Endothelial cell of umbilical vein (primary cell): Measurements from ENCODE around the gene CHIT1. TPM values are rescaled to one million over a fixed set of nuclear protein-coding genes. Genes with fewer than 3 reads are reported as not detected.

ENCODE experiments used
- BruUV-seq: library from RNA; stranded (reverse); fragments of 400-500 nt; replicated peaks from 2 replicates; lab custom pipeline; 2021; lab: Mats Ljungman, UMichigan
- CTCF ChIA-PET: fragments of 300-600, 350-600 bp; sonication (Branson Sonifier 250); formaldehyde crosslinking; loops from one replicate; lab custom pipeline; 2021; ENCODE audit warnings: antibody characterized with exemption, inconsistent platforms; lab: Charles Lee
- POLR2A ChIA-PET: fragments of 300-600, 350-600 bp; sonication (Branson Sonifier 250); formaldehyde crosslinking; loops from one replicate; lab custom pipeline; 2021; ENCODE audit warnings: antibody characterized with exemption, inconsistent platforms; lab: Charles Lee
- DNase-seq: peaks from one replicate; pipeline ENCODE4 v3.0.0-alpha.2; 2011; ENCODE audit warnings: low read depth, low spot score
- FAIRE-seq: peaks from 2 replicates; lab custom pipeline; 2011; peaks lifted over from hg19 to GRCh38; lab: Jason Lieb, UNC
- H2AFZ ChIP-seq: 2 replicates; pipeline ENCODE4 v1.6.0; 2012; ENCODE audit warnings: low read depth, low read length, control low read depth, inconsistent platforms
- H3K27ac ChIP-seq: 2 replicates; pipeline ENCODE4 v1.5.1; 2011; ENCODE audit warnings: low read depth, mild to moderate bottlenecking, control low read depth, low read length, moderate library complexity; ENCODE audit not compliant: insufficient read depth
- H3K27me3 ChIP-seq, 2 experiments: 2 replicates each; pipeline versions ENCODE4 v1.6.0 to v1.6.1; 2011; ENCODE audit warnings: low read length in 2 of 2, mixed read lengths in 1 of 2; ENCODE audit not compliant: control insufficient read depth in 2 of 2, insufficient read depth in 2 of 2
- H3K36me3 ChIP-seq, 2 experiments: 2 replicates in 1 of 2; 3 replicates in 1 of 2; pipeline ENCODE4 v1.5.1; 2011; ENCODE audit warnings: low read length in 2 of 2, mild to moderate bottlenecking in 1 of 2, moderate library complexity in 1 of 2; ENCODE audit not compliant: control insufficient read depth in 2 of 2, insufficient read depth in 2 of 2; ENCODE audit errors: extremely low read depth in 1 of 2
- H3K4me1 ChIP-seq: 3 replicates; pipeline ENCODE4 v1.5.1; 2011; ENCODE audit warnings: mild to moderate bottlenecking, low read length; ENCODE audit not compliant: control insufficient read depth, insufficient read depth; ENCODE audit errors: extremely low read depth
- H3K4me2 ChIP-seq: 2 replicates; pipeline ENCODE4 v1.6.1; 2011; ENCODE audit warnings: low read length, control low read depth, mixed read lengths; ENCODE audit not compliant: insufficient read depth
- H3K4me3 ChIP-seq, 3 experiments: fragments of 200-600 bp in 1 of 3; sonication (generic), shearing (Covaris generic) in 1 of 3; replicated peaks in 1 of 3; 2 replicates each; pipeline ENCODE4 v1.5.1; 2011 to 2016; ENCODE audit warnings: control low read depth in 3 of 3, low read length in 3 of 3, mild to moderate bottlenecking in 2 of 3, inconsistent platforms in 1 of 3, low read depth in 1 of 3, moderate library complexity in 1 of 3; ENCODE audit not compliant: insufficient read depth in 1 of 3
- H3K79me2 ChIP-seq: 2 replicates; pipeline ENCODE4 v1.6.0; 2012; ENCODE audit warnings: low read length, inconsistent platforms; ENCODE audit not compliant: control insufficient read depth, insufficient read depth
- H3K9ac ChIP-seq: replicated peaks from 2 replicates; pipeline ENCODE3; 2011; ENCODE audit warnings: low read length, control low read depth; ENCODE audit not compliant: insufficient read depth; ENCODE audit errors: extremely low read depth
- H3K9me1 ChIP-seq: replicated peaks from 3 replicates; pipeline ENCODE4 v1.6.0; 2011; ENCODE audit warnings: mild to moderate bottlenecking, low read length; ENCODE audit not compliant: control insufficient read depth, insufficient read depth; ENCODE audit errors: extremely low read depth
- H3K9me3 ChIP-seq: replicated peaks from 2 replicates; pipeline ENCODE4 v1.5.1; 2012; ENCODE audit warnings: low read length, inconsistent platforms; ENCODE audit not compliant: control insufficient read depth, insufficient read depth
- H4K20me1 ChIP-seq: replicated peaks from 2 replicates; pipeline ENCODE3; 2011; ENCODE audit warnings: mild to moderate bottlenecking, low read length; ENCODE audit not compliant: control insufficient read depth, insufficient read depth; ENCODE audit errors: extremely low read depth
- CTCF ChIP-seq, 2 donors: IDR thresholded peaks; 1 replicate in 1 of 2; 2 replicates in 1 of 2; pipeline ENCODE4 v1.5.1; 2011; ENCODE audit warnings: low read length in 2 of 2, mild to moderate bottlenecking in 2 of 2, moderate library complexity in 2 of 2, control low read depth in 1 of 2, inconsistent platforms in 1 of 2, low read depth in 1 of 2; ENCODE audit not compliant: insufficient read depth in 1 of 2; ENCODE audit errors: extremely low read depth in 1 of 2
- EZH2 ChIP-seq: IDR thresholded peaks from 2 replicates; pipeline ENCODE4 v1.6.1; 2012; ENCODE audit warnings: borderline replicate concordance, low read depth, mild to moderate bottlenecking, moderate library complexity, low read length, inconsistent platforms; ENCODE audit not compliant: severe bottlenecking
- FOS ChIP-seq: IDR thresholded peaks from 2 replicates; pipeline ENCODE4 v1.6.1; 2011; ENCODE audit warnings: mild to moderate bottlenecking, low read length, moderate library complexity, borderline replicate concordance; ENCODE audit not compliant: insufficient read depth
- GATA2 ChIP-seq: IDR thresholded peaks from 2 replicates; pipeline ENCODE4 v1.7.0; 2011; ENCODE audit warnings: low read depth, mild to moderate bottlenecking, moderate library complexity, mixed read lengths, low read length; ENCODE audit not compliant: insufficient read length, insufficient read depth
- JUN ChIP-seq: IDR thresholded peaks from 2 replicates; pipeline ENCODE4 v1.6.1; 2011; ENCODE audit warnings: borderline replicate concordance, low read depth; ENCODE audit not compliant: insufficient read length, insufficient read depth
- MYC ChIP-seq: IDR thresholded peaks from one replicate; pipeline ENCODE4 v1.6.1; 2011; ENCODE audit warnings: mild to moderate bottlenecking, low read depth, low read length
- POLR2A ChIP-seq: IDR thresholded peaks from 2 replicates; pipeline ENCODE4 v1.6.1; 2012; ENCODE audit warnings: low read depth, mild to moderate bottlenecking, control low read depth, low read length
- POLR2AphosphoS5 ChIP-seq: IDR thresholded peaks from 2 replicates; pipeline ENCODE4 v1.6.1; 2012; ENCODE audit warnings: low read depth, mild to moderate bottlenecking, control low read depth, low read length, moderate library complexity; ENCODE audit not compliant: insufficient read depth
- dilution Hi-C: fragments of 300-500 bp; cut with MboI; formaldehyde crosslinking; loops from one replicate; pipeline ENCODE4 v1.15.0; 2019; ENCODE audit warnings: low sequenced_read_pairs; ENCODE audit not compliant: extremely low pct_ligation_motif_present
- intact Hi-C: fragments of 100-400 bp; cut with micrococcal nuclease; formaldehyde crosslinking; loops from one replicate; pipeline ENCODE4 v1.10.0; 2022
- polyA plus RNA-seq, 4 experiments: library from polyadenylated mRNA; depleted of rRNA in 3 of 4; stranded (reverse) in 3 of 4; unstranded in 1 of 4; fragments of >200 nt; gene quantifications; 2 replicates each; pipeline versions ENCODE4 v1.2.1 to v1.2.3, GENCODE V29; 2011 to 2012; ENCODE audit warnings: missing spikeins in 1 of 4
- total RNA-seq: library from RNA; stranded (reverse); gene quantifications from 2 replicates; pipeline ENCODE4 v1.2.3, GENCODE V29; 2021
- TF ChIP-seq, protein P1 (sequence below): IDR thresholded peaks from 2 replicates; pipeline ENCODE4 v1.6.1; 2011; ENCODE audit not compliant: insufficient read depth, insufficient read length

CHIT1 gene
- total and polyA plus RNA-seq, 2 donors (not counting 3 experiments of a cell fraction or from before 2014, with no cell fraction given), result not detected

- dilution Hi-C loops (no loop called here), intact Hi-C loops (no loop called here)
- H3K27me3 ChIP-seq, result peaks cover 1 to 14% of the 10 kb centered on the region in 2 experiments
- no peaks in the 10 kb centered on the region for H4K20me1 ChIP-seq
- DNase-seq (no peak), FAIRE-seq (no peak)
- no peaks in the 10 kb centered on the region for H3K4me1 ChIP-seq
- no peak overlapping the region for H3K27ac ChIP-seq
- no peaks in the 10 kb centered on the region for H3K36me3 ChIP-seq
- H3K9ac ChIP-seq, result no peak overlapping the region
- H2AFZ ChIP-seq, result no peak overlapping the region
- BruUV-seq, result no TSS peak
- no peaks in the 10 kb centered on the region for H3K79me2 ChIP-seq
- TF ChIP-seq FOS, result no peak
- TF ChIP-seq JUN, result no peak
- TF ChIP-seq POLR2AphosphoS5, result no peak
- TF ChIP-seq MYC, result no peak
- TF ChIP-seq, protein P1, sequence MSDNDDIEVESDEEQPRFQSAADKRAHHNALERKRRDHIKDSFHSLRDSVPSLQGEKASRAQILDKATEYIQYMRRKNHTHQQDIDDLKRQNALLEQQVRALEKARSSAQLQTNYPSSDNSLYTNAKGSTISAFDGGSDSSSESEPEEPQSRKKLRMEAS, result no peak
- TF ChIP-seq CTCF (IDR thresholded peaks at IDR 0.05; ENCODE audit: extremely low read depth in 1 of 2, insufficient read depth in 1 of 2, low read depth in 1 of 2, low read length in 2 of 2), result no peak
- no peak for TF ChIP-seq EZH2
- no peak for TF ChIP-seq GATA2
- TF ChIP-seq POLR2A, result no peak
- no peaks in the 10 kb centered on the region for H3K9me1 ChIP-seq
- H3K9me3 ChIP-seq, result no peaks in the 10 kb centered on the region
- H3K4me3 ChIP-seq, result no peak overlapping the region
- ChIA-PET POLR2A (no interaction called here), CTCF (interaction anchor here (1.0 to 8.7 kb wide), 5 partner anchors 10 to 171 kb away, joined by 3 to 363 read pairs (median 3); no protein-coding TSS in a partner anchor)
- H3K4me2 ChIP-seq, result no peak overlapping the region
Measured at GRCh38 chr1:203213126-203213525, 16.3 kb downstream of the CHIT1 start.
